Measurements from ENCODE around the gene MAPK1. TPM values are rescaled to one million over a fixed set of nuclear protein-coding genes. Genes with fewer than 3 reads are reported as not detected.

MAPK1 gene
- total RNA-seq, 2 experiments from 2014 or later, result 39.6 to 79.8 TPM

- Histone ChIP-seq H3K9me2 (ENCODE audit: insufficient read depth, low read length) (no peaks in the 10 kb centered on the region), H4K20me1 (ENCODE audit: insufficient read depth, low read length) (no peaks in the 10 kb centered on the region), H3K4me1 (ENCODE audit: insufficient read depth, low read length, poor library complexity, severe bottlenecking) (peaks cover 18% of the 10 kb centered on the region), H3K79me2 (ENCODE audit: insufficient read depth, low read depth, low read length) (no peaks in the 10 kb centered on the region), H3K9me3 (ENCODE audit: low read length) (no peaks in the 10 kb centered on the region), H2AFZ (ENCODE audit: low read length) (no peak overlapping the region), H3K27ac (ENCODE audit: low read depth, low read length, poor library complexity, severe bottlenecking) (no peak overlapping the region), H3K36me3 (ENCODE audit: insufficient read depth, low read length) (no peaks in the 10 kb centered on the region), H3K4me3 (ENCODE audit: low read depth, low read length, poor library complexity, severe bottlenecking) (no peak overlapping the region), H3K4me2 (ENCODE audit: low read length) (no peak overlapping the region)
- intact Hi-C loops (cut with micrococcal nuclease; ENCODE audit: unreplicated experiment), result no loop called here
- ChIA-PET CTCF (ENCODE audit: unreplicated experiment) (no interaction called here), POLR2A (interaction anchor here (0.6 kb wide), 1 partner anchor 43 kb away, joined by 3 read pairs; no protein-coding TSS in a partner anchor)
- no TSS peak for BruUV-seq (replicated peaks)
- DNase-seq (ENCODE audit: low spot score), result no peak
- TF ChIP-seq, protein P1, sequence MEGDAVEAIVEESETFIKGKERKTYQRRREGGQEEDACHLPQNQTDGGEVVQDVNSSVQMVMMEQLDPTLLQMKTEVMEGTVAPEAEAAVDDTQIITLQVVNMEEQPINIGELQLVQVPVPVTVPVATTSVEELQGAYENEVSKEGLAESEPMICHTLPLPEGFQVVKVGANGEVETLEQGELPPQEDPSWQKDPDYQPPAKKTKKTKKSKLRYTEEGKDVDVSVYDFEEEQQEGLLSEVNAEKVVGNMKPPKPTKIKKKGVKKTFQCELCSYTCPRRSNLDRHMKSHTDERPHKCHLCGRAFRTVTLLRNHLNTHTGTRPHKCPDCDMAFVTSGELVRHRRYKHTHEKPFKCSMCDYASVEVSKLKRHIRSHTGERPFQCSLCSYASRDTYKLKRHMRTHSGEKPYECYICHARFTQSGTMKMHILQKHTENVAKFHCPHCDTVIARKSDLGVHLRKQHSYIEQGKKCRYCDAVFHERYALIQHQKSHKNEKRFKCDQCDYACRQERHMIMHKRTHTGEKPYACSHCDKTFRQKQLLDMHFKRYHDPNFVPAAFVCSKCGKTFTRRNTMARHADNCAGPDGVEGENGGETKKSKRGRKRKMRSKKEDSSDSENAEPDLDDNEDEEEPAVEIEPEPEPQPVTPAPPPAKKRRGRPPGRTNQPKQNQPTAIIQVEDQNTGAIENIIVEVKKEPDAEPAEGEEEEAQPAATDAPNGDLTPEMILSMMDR (conservative IDR thresholded peaks at IDR 0.05; ENCODE audit: low read length), result no peak
- no peak for TF ChIP-seq EZH2phosphoT487 (IDR thresholded peaks at IDR 0.05; ENCODE audit: borderline replicate concordance, low read depth, low read length)
Observed at GRCh38 chr22:21714786-21715185, 152.7 kb downstream of the MAPK1 start.

DNA sequence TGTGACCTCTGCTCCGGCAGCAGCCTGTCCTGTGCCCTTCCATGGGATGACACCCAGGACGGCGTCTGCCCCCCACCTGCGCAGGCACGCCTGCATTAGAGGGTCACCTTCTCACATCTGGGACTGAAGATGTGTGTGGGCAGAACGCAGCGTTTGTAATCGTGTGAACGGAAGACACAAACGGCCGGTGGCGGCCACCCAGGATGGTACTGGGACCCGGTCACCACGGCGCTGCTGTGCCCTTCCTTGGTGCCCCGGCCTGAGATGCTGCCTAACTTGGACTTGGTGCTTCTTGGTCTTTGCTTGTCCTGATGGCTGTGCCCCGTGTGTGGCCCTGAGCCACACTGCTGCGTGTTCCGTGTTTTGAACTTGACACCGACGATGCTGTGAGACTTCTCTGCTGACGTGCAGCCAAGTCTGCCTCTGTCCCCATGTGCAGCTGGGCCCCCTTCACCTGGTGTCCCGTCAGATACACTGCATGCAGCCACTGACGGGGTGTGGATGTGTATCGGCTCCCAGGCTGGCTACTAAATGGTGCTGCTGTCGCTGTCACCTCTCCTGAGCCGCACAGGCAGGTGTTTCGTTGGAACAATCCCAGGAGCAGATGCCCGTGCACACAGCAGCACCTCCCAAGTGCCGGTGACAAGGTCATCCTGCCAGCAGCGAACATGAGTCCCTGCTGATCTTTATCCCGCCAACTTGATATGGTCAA, 153.2 kb downstream of the MAPK1 start:
- Histone ChIP-seq H3K4me2 (ENCODE audit: low read length) (no peak overlapping the region), H3K9me2 (ENCODE audit: insufficient read depth, low read length) (no peaks in the 10 kb centered on the region), H3K4me1 (ENCODE audit: insufficient read depth, low read length, poor library complexity, severe bottlenecking) (peaks cover 12% of the 10 kb centered on the region), H2AFZ (ENCODE audit: low read length) (no peak overlapping the region), H3K4me3 (ENCODE audit: low read depth, low read length, poor library complexity, severe bottlenecking) (no peak overlapping the region), H3K79me2 (ENCODE audit: insufficient read depth, low read depth, low read length) (no peaks in the 10 kb centered on the region), H3K27ac (ENCODE audit: low read depth, low read length, poor library complexity, severe bottlenecking) (no peak overlapping the region), H3K36me3 (ENCODE audit: insufficient read depth, low read length) (no peaks in the 10 kb centered on the region; the same call in 1 of the 2 replicates), H3K9me3 (ENCODE audit: low read length) (no peaks in the 10 kb centered on the region), H4K20me1 (ENCODE audit: insufficient read depth, low read length) (no peaks in the 10 kb centered on the region)
- TF ChIP-seq, protein P1 (conservative IDR thresholded peaks at IDR 0.05; ENCODE audit: low read length), result no peak
- no peak for TF ChIP-seq EZH2phosphoT487 (IDR thresholded peaks at IDR 0.05; ENCODE audit: borderline replicate concordance, low read depth, low read length)
- DNase-seq (ENCODE audit: low spot score), result no peak
- ChIA-PET POLR2A (interaction anchor here (0.6 kb wide), 1 partner anchor 42 kb away, joined by 3 read pairs; no protein-coding TSS in a partner anchor), CTCF (ENCODE audit: unreplicated experiment) (no interaction called here)
- intact Hi-C loops (cut with micrococcal nuclease; ENCODE audit: unreplicated experiment), result no loop called here
- BruUV-seq (replicated peaks), result no TSS peak

- no TSS peak for BruUV-seq (replicated peaks)
- CTCF ChIA-PET (ENCODE audit: unreplicated experiment), result no interaction called here
- Histone ChIP-seq H3K4me3 (ENCODE audit: low read depth, low read length, poor library complexity, severe bottlenecking) (no peak overlapping the region), H3K79me2 (ENCODE audit: insufficient read depth, low read depth, low read length) (no peaks in the 10 kb centered on the region), H3K9me3 (ENCODE audit: low read length) (no peaks in the 10 kb centered on the region), H3K36me3 (ENCODE audit: insufficient read depth, low read length) (no peaks in the 10 kb centered on the region; the same call in 1 of the 2 replicates), H3K4me2 (ENCODE audit: low read length) (peak overlapping the region; percentile 63), H3K4me1 (ENCODE audit: insufficient read depth, low read length, poor library complexity, severe bottlenecking) (peaks cover 11% of the 10 kb centered on the region), H3K27ac (ENCODE audit: low read depth, low read length, poor library complexity, severe bottlenecking) (no peak overlapping the region), H3K9me2 (ENCODE audit: insufficient read depth, low read length) (no peaks in the 10 kb centered on the region), H4K20me1 (ENCODE audit: insufficient read depth, low read length) (no peaks in the 10 kb centered on the region), H2AFZ (ENCODE audit: low read length) (no peak overlapping the region)
- no peak for DNase-seq (ENCODE audit: low spot score)
- TF ChIP-seq, protein P1 (conservative IDR thresholded peaks at IDR 0.05; ENCODE audit: low read length), result no peak; the same call in 1 of the 2 replicates
- TF ChIP-seq EZH2phosphoT487 (IDR thresholded peaks at IDR 0.05; ENCODE audit: borderline replicate concordance, low read depth, low read length), result no peak
- intact Hi-C loops (cut with micrococcal nuclease; ENCODE audit: unreplicated experiment), result loop anchor here (1.0 to 2.0 kb wide), 2 partner anchors 225 to 239 kb away; partner anchors contain the start of gene PPM1F
- POLR2A ChIA-PET, result no interaction called here
Observed at GRCh38 chr22:21713428-21714058, 153.9 kb downstream of the MAPK1 start.
